NCI-H187 (cell line): ENCODE measurements around the gene CROCC.
"Not testable (repeated sequence)": the region's sequence is repeated elsewhere in the genome, so short reads cannot be mapped to it uniquely, and the experiment has no call there.

Experiments
- DNase-seq, 2 experiments: peaks; one replicate each; lab custom pipeline; 2025; lab: John Stamatoyannopoulos, UW

CROCC gene

DNA sequence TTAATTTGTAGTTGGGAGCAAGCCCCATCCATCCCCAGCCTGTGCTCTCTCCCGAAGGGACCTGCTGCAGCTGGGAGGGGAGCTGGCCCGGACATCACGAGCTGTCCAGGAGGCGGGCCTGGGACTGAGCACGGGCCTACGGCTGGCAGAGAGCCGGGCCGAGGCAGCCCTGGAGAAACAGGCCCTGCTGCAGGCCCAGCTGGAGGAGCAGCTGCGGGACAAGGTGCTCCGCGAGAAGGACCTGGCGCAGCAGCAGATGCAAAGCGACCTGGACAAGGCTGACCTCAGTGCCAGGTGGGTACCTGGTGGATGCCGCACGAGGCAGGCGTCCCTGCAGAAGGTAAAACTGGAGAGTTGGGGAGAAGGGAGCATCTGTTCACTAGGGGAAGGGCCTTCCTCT lies 14.8 kb downstream of the CROCC start:
- not testable (repeated sequence) for DNase-seq

DNA sequence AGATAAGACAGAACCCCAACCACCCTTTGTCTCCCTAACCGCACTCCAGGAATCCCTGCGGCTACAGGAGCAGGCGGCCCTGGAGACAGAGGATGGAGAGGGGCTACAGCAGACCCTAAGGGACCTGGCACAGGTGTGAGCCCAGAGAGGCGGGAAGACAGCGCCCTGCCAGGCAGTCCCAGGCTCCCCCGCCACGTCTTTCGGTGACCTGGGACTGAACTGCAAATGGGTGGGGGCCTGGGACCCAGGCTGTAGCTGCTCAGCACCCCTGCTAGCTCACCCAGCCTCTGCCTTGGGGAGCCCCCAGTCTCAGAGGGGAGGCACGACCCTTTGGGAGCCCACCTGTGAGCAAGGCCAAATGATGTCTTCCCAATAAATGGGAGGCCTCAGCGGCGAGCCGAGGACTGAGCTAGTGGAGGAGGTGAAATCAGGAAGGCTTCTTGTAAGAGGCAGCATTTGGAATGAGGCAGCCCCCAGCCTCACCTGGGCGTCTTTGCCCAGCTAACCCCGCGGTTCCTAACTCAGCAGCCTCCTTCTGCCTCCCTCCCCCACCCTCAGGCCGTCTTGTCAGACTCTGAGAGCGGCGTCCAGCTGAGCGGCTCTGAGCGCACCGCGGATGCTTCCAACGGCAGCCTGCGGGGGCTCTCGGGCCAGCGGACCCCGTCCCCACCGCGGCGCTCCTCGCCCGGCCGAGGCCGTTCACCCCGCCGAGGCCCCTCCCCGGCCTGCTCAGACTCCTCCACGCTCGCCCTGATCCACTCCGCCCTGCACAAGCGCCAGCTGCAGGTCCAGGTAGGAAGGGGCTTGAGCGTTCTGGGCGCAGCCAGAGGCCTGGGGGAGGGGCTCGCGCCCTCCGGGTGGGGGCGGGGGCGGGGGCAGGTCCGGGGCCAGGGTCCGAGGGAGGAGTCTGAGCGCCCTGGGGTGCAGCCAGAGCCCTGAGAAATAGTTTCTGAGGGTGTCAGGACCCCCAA lies 16.9 kb downstream of the CROCC start:
- no peak for DNase-seq

DNA sequence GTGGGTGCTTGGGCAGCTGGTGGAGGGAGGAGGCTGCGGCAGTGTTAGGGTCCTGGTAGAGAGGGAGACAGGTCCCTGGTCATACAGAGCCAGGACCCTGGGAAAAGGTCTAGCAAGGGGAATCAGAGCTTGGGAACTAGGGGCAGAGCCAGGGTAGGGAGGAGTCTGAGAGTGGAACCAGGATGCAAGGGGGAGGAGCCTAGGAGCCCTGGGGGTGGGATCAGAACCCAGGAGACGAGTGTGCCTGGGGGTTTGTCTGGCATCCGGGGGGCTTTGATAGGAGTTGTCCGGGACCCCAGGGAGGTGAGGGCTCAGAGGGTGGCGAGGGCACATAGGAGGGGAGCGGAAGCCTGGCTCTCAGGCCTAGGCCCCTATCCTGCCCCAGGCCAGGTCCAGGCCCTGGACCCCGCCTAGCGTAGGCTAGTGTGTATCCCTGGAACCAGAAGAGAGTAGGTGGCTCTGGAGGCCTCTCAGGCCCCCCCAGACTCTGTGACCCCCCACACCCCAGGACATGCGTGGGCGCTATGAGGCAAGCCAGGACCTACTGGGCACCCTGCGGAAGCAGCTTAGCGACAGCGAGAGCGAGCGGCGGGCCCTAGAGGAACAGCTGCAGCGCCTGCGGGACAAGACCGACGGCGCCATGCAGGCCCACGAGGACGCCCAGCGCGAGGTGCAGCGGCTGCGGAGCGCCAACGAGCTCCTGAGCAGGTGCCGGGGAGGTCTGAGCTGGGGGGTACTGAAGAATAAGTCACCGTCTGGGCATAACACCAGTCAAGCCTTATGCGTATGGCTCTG lies 17.9 kb downstream of the CROCC start:
- DNase-seq, result not testable (repeated sequence)

DNA sequence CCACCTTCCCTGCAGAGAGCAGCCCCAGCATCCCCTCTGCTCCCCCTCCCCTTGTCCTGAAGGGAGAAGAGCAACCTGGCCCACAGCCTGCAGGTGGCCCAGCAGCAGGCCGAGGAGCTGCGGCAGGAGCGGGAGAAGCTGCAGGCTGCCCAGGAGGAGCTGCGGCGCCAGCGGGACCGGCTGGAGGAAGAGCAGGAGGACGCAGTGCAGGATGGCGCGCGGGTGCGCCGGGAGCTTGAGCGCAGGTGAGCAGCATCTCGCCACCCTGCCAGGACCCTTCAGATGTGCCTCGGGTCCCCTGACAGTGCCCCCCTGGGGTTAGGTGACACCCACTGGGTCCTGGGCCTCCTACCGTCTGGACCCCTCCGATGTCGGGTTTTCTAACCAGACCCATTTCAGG lies 22.3 kb downstream of the CROCC start:
- no peak for DNase-seq

DNA sequence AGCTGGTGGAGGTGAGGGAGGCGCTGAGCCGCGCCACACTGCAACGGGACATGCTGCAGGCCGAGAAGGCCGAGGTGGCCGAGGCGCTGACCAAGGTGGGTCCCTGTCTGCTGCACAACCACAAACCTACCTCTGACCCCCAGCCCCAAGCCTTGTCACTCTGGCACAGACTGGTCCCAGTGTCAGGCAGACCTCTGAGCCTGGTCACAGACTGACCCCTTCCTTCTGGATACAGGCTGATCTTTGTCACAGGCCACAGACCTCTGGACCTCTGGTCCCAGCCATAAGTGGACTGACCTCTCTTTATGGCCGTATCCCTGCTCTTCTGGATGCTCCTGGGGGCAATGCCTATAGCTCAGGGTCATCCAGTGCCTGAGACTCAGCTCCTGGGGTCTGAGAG lies 23.8 kb downstream of the CROCC start:
- DNase-seq, result not testable (repeated sequence)

DNA sequence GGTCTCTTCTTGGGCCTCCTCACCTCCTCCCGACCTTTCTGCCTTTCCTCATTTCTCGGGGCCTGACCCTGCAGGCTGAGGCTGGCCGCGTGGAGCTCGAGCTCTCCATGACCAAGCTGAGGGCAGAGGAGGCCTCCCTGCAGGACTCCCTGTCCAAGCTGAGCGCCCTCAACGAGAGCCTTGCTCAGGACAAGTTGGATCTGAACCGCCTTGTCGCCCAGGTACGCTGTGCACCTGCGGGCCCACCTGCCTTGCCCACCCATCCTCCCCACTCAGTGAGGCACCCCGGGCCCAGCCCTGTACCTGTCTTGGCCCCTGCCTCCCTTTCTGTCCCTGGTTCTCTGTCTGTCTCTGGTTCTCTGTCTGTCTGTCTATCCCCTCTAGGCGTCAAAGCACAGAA lies 24.5 kb downstream of the CROCC start:
- DNase-seq, result not testable (repeated sequence)

DNA sequence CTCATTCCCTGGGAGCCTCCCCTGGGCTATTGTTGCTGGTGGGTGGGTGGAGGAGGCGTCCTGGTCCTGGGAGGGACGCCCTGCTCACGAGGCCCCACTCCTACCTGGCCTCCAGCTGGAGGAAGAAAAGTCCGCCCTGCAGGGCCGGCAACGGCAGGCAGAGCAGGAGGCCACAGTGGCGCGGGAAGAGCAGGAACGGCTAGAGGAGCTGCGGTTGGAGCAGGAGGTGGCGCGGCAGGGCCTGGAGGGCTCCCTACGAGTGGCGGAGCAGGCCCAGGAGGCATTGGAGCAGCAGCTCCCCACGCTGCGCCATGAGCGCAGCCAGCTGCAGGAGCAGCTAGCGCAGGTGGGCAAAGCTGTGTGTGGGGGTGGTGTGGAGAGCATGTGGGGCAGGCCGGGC lies 24.9 kb downstream of the CROCC start:
- DNase-seq, result no peak

DNA sequence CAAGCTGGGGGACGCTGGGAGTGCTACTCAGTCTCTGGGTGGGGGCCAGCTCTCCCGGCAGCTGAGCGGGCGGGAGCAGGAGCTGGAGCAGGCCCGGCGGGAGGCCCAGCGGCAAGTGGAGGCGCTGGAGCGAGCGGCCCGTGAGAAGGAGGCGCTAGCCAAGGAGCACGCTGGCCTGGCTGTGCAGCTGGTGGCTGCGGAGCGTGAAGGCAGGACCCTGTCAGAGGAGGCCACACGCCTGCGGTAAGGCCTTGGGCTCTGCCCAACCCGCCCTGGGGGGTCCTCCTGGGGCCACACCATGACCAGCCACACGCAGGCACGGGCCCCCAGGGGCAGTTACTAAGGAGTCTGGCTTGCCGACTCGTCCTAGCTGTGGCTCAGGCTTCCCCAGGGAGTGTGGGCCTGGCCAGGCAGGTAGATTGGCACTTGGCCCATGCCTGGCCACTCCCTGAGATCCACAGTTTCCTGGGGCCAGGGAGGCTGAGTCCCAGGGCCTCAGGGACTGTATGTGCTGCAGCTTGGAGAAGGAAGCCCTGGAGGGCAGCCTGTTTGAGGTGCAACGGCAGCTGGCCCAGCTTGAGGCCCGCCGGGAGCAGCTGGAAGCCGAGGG lies 26.7 kb downstream of the CROCC start:
- peak; percentile 78 to 86 for DNase-seq

DNA sequence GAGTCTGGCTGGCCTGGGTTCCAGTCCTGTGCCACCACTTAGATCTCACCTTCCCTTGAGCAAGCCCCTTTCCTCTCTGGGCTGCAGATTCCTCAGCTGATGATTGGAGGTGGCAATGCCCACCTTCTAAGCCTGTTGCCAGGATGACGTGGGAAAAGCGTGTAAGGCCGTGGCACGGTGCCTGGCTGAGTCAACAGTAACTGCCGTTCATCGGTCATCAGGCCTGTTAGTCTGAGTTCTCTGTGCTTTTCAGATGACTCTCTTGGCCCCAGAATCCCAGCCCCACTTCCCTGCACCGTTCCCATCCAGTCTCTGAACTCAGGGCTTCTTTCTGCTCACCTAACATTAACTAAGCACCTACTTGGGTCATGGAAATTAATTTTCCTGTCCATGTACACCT lies 27.3 kb downstream of the CROCC start:
- not testable (repeated sequence) for DNase-seq

DNA sequence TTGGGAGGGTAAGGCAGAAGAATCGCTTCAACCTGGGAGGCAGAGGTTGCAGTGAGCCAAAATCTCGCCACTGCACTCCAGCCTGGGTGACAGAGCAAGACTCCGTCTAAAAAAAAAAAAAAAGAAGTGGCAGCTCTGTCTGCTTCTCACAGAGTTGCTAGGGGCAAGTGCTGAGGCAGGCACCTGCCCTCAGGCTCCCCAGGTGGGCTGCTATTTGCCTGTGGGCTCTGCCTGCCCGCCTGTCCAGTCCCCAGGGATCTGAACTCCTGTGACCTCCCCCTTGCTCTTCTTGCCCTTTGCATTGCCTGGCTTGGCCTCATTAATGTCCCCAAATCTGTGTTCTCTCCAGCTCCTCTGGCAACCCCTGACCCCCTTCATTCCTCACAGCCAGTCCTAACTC lies 30.6 kb downstream of the CROCC start:
- DNase-seq, result not testable (repeated sequence)

DNA sequence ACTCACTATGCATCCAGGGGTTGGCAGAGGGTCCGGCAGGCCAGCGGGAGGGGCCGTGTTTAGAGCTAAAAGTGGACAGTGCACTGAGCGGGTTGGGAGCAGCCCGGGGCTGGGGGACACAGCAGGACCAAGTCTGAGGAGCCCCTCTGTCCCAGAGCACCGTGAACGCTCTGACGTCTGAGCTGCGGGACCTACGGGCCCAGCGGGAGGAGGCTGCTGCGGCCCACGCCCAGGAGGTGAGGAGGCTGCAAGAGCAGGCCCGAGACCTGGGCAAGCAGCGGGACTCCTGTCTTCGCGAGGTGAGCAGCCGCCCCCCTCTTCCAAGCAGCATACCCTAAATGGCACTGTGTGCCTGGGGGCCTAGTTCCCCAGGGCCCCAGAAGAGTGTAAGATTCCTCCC lies 32.8 kb downstream of the CROCC start:
- DNase-seq, result no peak

DNA sequence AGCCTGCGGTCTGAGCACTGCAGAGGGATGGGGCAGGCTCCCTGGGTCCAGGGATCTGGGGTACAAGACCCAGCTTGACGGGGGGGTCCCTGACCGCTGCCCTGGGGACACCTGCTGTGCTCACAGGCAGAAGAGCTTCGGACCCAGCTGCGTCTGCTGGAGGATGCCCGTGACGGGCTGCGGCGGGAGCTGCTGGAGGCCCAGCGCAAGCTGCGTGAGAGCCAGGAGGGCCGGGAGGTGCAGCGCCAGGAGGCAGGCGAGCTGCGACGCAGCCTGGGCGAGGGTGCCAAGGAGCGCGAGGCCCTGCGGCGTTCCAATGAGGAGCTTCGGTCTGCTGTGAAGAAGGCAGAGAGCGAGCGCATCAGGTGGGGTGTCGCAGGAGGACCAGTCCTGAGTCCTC lies 33.5 kb downstream of the CROCC start:
- DNase-seq, result no peak

DNA sequence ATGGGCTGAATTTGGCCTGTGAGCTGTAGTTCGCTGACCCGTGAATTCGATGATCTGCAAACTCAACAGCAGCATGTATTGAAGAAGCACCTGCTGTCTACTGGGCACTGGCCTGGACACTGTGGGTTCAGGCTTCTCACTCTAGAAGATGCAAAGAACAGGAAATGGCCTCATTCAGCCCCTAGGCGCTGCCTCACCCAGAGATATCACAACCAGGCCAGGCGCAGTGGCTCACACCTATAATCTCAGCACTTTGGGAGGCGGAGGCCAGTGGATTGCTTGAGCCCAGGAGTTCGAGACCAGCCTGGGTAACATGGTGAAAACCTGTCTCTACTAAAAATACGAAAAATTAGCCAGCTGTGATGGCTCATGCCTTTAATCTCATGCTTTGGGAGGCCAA lies 35.0 kb downstream of the CROCC start:
- no peak for DNase-seq

DNA sequence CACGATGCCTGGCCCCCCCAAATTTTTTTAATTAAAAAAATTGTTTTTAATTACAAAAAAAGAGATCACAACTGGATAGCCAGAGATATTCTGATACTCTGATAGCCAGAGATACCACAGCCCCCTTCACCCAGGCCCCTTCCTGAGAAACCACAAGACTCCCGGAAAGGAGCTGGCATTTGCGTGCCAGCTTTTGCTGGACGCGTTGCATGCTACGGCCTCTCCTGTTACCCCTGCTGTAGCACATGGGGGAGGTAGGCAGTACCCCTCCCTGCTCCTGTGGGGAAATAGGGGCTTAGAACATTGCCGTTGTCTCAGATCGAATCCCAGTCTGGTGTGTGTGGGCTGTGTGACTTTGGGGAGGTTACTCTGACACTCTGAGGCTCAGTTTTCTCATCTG lies 36.0 kb downstream of the CROCC start:
- DNase-seq, result no peak

DNA sequence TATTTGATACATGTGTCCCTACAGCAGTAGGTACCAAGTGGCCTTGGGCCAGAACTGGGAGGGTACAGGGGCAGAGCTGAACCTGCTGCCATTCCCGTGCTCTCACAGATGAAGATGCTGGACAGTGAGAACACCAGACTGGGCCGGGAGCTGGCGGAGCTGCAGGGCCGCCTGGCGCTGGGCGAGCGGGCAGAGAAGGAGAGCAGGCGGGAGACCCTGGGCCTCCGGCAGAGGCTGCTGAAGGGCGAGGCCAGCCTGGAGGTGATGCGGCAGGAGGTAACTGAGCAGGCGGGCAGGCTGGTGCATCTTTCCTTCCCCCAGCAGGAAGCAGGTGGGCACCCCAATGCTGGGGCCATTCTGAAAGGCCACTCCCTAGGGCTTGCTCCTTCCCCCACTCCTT lies 36.7 kb downstream of the CROCC start:
- DNase-seq, result no peak

DNA sequence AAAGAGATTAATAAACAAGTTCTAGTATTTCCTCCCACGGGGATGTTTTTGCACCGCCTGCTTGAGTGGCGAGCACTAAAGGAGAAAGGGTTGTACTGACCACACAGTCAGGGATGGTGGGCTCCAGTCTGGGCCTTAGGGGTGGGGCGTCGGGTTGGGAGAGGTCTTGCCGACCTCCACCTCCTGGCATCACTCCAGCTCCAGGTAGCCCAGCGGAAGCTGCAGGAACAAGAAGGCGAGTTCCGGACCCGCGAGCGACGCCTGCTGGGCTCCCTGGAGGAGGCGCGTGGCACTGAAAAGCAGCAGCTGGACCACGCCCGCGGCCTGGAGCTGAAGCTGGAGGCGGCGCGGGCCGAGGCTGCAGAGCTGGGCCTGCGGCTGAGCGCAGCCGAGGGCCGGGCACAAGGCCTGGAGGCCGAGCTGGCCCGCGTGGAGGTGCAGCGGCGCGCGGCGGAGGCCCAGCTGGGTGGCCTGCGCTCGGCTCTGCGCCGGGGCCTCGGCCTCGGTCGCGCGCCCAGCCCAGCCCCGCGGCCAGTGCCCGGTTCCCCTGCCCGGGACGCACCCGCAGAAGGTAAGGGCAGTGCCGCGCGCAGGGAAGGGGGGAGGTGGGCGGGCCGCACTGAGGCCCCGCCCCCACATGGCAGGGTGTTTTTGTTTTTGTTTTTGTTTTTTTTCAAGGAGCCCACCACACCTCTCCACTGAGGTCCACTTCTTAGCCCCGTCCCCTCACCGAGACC lies 39.0 kb downstream of the CROCC start:
- DNase-seq, result peak; percentile 52 to 78

DNA sequence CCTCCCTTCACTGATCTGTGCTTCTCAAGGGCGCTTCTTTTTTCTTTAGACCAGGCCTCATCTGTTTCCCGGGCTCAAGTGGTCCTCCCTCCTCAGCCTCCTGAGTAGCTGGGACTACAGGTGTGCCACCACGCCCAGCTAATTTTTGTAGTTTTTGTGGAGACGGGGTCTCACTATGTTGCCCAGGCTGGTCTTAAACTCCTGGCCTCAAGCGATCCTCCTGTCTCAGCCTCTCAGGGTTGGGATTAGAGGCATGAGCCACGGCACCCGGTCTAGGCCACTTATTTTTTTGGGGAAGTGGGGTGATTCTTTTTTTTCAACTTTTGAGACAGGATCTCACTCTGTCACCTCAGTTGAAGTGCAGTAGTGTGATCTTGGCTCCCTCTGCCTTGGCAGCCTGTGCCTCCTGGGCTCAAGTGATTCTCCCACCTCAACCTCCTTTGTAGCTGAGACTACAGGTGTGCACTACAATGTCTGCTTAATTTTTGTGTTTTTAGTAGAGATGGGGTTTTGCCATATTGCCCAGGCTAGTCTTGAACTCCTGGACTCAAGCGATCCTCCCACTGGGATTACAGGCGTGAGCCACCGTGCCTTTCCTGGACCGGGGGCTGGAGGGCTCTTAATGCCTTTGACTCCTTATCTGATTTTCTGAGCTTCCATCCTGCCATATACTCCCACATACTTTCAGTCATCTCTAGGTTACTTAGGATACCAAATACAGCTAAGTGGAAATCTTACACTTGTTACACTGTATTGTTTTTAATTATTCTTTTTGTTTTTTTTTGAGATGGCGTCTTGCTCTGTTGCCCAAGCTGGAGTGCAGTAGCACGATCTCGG lies 39.8 kb downstream of the CROCC start:
- DNase-seq, result no peak

DNA sequence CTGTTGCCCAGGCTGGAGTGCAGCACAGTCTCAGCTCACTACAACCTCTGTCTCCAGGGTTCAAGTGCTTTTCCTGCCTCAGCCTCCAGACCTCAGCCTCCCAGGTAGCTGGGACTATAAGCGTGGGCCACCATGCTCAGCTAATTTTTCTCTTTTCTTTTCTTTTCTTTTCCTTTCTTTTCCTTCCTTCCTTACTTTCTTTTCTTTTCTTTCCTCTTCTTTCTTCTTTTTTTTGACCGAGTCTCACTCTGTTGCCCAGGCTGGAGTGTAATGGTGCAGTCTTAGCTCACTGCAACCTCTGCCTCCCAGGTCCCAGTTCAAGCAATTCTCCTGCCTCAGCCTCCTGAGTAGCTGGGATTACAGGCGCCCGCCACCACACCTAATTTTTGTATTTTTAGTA lies 42.4 kb downstream of the CROCC start:
- not testable (repeated sequence) for DNase-seq

DNA sequence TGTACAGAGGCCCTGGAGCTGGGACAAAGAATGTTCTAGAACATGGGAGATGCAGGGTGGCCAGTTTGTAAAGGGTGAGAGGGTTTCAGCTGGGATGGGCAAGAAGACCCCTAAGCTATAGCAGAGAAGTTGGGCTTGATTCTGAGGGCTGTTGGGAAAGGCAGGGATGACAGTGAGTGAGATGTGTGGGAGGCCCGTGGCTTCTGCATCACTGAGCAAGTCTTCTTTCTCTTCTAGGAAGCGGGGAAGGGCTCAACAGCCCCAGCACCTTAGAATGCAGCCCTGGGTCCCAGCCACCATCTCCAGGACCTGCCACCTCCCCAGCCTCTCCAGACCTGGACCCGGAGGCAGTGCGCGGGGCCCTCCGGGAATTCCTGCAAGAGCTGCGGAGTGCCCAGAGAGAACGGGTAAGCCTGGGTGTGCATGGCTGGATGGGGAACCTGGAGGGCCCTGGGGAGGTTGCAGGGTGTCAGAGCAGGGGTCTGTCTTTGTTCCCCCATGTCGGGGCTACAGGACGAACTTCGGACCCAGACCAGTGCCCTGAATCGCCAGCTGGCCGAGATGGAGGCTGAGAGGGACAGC lies 43.8 kb downstream of the CROCC start:
- DNase-seq, result no peak

DNA sequence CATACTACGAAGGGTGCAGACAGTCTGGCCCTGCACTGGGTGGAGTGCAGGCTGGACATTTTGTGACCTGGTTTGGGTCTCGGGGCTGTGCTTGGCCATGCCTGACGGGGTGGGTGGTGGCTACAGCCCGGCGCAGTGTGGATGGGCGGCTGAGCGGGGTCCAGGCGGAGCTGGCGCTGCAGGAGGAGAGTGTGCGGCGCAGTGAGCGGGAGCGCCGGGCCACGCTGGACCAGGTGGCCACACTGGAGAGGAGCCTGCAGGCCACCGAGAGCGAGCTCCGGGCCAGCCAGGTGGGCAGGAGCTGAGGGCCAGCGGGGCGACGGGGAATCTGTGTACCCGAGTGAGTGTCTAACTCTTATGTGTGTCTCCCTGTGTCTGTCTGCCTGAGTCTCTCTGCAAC lies 44.6 kb downstream of the CROCC start:
- no peak for DNase-seq
